SH-SY5Y (cell line): ENCODE results near the gene ACTR3.

Source experiments
- GATA2 ChIP-seq: IDR thresholded peaks from 2 replicates; pipeline ENCODE4 v1.6.1; 2011; ENCODE audit warnings: mild to moderate bottlenecking, low read depth, low read length
- GATA3 ChIP-seq: IDR thresholded peaks from 2 replicates; pipeline ENCODE4 v1.6.1; 2011; ENCODE audit warnings: low read depth, mild to moderate bottlenecking, low read length, moderate library complexity

DNA sequence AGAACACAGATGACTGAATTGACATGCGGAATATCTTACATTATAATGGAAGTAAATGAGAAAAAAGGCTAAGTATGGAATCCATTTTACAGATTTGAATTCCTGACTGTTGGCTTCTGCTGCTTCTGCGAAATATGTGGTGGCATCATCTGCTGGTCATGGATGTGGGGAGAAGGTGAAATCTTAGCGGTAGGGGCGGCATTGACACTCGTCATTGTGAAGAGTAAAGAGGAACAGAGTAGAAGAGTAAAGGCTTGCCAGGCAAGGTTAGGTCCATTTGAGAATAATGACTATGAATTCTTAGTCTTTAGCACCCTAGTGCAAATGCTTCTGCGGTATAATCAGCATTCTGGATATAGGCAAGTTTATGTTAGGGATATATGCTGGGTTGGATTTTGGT, 32.4 kb downstream of the ACTR3 start:
- TF ChIP-seq GATA2 (no peak), GATA3 (no peak)
